Nephron (organoid): ENCODE data around the gene PYGB.

ENCODE experiments used
- H3K27ac Mint-ChIP-seq, 3 experiments: 2 replicates each; pipeline ENCODE4 v1.8.0; 2020; ENCODE audit warnings: mixed read lengths in 3 of 3, mild to moderate bottlenecking in 2 of 3, moderate library complexity in 1 of 3
- H3K27me3 Mint-ChIP-seq: 2 replicates; pipeline ENCODE4 v1.8.0; 2021; ENCODE audit warnings: low read depth, mild to moderate bottlenecking, moderate library complexity, mixed read lengths
- H3K36me3 Mint-ChIP-seq: 2 replicates; pipeline ENCODE4 v1.8.0; 2020; ENCODE audit warnings: low read depth, mixed read lengths
- H3K4me1 Mint-ChIP-seq: 2 replicates; pipeline ENCODE4 v1.8.0; 2020; ENCODE audit warnings: mixed read lengths
- H3K4me3 Mint-ChIP-seq, 3 experiments: 2 replicates each; pipeline ENCODE4 v1.8.0; 2020; ENCODE audit warnings: mild to moderate bottlenecking in 3 of 3, mixed read lengths in 3 of 3, moderate library complexity in 2 of 3
- H3K9me3 Mint-ChIP-seq: 2 replicates; pipeline ENCODE4 v1.8.0; 2020; ENCODE audit warnings: mixed read lengths
- TF ChIP-seq, protein P1 (sequence below), 3 experiments: fragments of 200-600 bp; sonication (generic); IDR thresholded peaks; one replicate each; pipeline ENCODE4 v1.5.0; 2021; ENCODE audit warnings: antibody characterized with exemption in 3 of 3; ENCODE audit not compliant: unreplicated experiment in 3 of 3

The PYGB gene

DNA sequence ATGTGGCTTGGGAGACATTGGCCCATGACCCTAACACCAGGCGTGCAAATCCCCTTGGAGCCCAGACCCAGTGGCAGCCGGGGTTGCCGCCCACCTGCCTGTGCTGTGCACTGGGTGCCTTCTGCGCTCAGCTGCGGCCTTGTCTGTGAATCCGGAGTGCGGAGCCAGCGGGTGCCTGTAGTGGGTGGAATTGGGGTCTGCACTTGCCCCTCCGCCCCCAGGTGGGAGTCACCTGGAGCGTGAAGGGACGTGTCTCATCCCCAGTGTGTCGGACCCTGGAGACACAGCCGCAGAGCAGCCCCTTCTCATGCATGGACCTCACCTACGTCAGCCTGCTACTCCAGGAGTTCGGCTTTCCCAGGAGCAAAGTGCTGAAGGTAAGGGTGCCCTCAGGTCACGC, 22.9 kb upstream of the PYGB start:
- H3K4me1 Mint-ChIP-seq = peaks cover 7% of the 10 kb centered on the region
- H3K9me3 Mint-ChIP-seq = no peaks in the 10 kb centered on the region
- no peaks in the 10 kb centered on the region for H3K27me3 Mint-ChIP-seq
- H3K4me3 Mint-ChIP-seq = no peak overlapping the region
- TF ChIP-seq, protein P1, sequence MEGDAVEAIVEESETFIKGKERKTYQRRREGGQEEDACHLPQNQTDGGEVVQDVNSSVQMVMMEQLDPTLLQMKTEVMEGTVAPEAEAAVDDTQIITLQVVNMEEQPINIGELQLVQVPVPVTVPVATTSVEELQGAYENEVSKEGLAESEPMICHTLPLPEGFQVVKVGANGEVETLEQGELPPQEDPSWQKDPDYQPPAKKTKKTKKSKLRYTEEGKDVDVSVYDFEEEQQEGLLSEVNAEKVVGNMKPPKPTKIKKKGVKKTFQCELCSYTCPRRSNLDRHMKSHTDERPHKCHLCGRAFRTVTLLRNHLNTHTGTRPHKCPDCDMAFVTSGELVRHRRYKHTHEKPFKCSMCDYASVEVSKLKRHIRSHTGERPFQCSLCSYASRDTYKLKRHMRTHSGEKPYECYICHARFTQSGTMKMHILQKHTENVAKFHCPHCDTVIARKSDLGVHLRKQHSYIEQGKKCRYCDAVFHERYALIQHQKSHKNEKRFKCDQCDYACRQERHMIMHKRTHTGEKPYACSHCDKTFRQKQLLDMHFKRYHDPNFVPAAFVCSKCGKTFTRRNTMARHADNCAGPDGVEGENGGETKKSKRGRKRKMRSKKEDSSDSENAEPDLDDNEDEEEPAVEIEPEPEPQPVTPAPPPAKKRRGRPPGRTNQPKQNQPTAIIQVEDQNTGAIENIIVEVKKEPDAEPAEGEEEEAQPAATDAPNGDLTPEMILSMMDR (IDR thresholded peaks at IDR 0.05; ENCODE audit: unreplicated experiment in 3 of 3) = no peak
- no peak overlapping the region for H3K27ac Mint-ChIP-seq
- H3K36me3 Mint-ChIP-seq = no peaks in the 10 kb centered on the region

DNA sequence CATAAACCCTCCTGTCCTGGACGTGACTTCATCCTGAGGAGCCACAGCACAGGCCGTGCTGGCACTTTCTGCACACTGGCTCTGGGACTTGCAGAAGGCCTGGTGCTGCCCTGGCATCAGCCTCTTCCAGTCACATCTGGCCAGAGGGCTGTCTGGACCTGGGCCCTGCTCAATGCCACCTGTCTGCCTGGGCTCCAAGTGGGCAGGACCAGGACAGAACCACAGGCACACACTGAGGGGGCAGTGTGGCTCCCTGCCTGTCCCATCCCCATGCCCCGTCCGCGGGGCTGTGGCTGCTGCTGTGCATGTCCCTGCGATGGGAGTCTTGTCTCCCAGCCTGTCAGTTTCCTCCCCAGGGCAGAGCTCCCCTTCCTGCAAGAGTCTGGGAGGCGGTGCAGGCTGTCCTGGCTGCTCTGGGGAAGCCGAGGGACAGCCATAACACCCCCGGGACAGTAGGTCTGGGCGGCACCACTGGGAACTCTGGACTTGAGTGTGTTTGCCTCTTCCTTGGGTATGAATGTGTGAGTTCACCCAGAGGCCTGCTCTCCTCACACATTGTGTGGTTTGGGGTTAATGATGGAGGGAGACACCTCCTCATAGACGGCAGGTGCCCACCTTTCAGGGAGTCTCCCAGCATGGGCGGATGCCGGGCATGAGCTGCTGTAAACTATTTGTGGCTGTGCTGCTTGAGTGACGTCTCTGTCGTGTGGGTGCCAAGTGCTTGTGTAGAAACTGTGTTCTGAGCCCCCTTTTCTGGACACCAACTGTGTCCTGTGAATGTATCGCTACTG, 22.0 kb upstream of the PYGB start:
- Mint-ChIP-seq H3K4me3 (no peak overlapping the region), H3K9me3 (no peaks in the 10 kb centered on the region), H3K4me1 (peaks cover 12% of the 10 kb centered on the region), H3K27me3 (no peaks in the 10 kb centered on the region), H3K36me3 (no peaks in the 10 kb centered on the region), H3K27ac (no peak overlapping the region)
- TF ChIP-seq, protein P1 (IDR thresholded peaks at IDR 0.05; ENCODE audit: unreplicated experiment in 3 of 3) = no peak

DNA sequence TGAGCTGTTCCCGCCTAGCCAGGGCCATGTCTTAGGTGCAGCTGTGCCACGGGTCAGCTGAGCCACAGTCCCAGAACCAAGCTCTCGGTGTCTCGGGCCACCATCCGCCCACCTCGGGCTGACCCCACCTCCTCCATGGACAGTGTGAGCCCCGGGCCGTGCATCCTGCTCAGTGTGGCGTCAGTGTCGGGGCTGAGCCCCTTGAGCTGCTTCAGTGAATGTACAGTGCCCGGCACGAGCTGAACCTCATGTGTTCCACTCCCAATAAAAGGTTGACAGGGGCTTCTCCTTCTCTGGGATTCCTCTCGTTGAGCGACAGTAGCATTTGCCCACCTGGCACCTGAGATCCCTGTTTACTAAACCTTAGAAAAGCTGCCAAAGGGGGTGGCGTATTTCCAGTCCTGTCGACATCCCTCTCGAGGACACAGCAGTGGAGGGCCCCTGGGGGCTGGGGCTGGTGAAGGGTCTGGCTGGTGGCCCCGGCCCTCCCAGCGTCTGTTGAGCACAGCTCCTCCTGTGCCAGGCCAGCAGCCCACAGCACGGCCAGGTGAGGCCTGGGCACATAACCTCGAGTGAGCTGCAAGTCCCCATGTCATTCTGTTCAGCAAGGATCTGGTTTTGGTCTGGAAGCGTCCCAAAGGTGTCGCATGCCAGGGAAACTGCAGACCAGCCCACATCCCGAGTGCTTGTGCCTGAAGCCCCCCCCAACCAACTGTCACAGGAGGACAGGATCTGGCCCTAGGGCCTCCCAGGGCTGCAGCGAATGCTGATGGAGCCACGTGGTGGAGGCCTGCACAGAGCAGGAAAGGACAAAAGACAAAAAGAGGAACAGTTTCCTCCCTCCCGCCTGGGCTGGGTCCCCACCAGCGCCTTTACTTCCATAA, 21.2 kb upstream of the PYGB start:
- Mint-ChIP-seq H3K36me3 (no peaks in the 10 kb centered on the region), H3K4me1 (peaks cover 12% of the 10 kb centered on the region)
- TF ChIP-seq, protein P1 (IDR thresholded peaks at IDR 0.05; ENCODE audit: unreplicated experiment in 3 of 3) = no peak

DNA sequence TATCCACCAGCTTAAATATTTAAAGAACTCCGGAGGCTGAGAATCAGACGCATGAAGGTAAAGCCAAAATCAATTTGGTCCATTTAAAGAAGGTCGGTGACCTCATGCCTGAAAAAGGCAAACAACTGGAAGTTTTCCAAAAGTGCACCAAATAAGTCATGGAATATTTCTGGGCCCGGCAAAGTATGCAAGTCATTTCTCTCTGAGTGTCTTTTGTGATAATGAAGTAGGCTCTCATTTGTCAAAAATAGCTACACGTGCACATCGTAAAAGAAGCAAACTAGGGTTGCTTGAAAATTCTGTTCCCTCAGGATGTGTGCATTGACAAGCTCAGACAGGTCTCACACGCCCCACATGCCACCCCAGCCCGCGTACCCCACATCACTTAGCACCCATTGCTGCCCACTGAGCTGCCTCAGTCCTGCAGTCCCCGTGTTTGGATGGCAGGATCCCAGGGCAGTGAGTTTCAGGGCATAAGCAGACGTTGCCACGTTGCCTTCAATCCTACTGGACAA, 20.5 kb upstream of the PYGB start:
- no peaks in the 10 kb centered on the region for H3K27me3 Mint-ChIP-seq
- TF ChIP-seq, protein P1 (IDR thresholded peaks at IDR 0.05; ENCODE audit: unreplicated experiment in 3 of 3) = no peak
- H3K9me3 Mint-ChIP-seq = no peaks in the 10 kb centered on the region
- H3K4me1 Mint-ChIP-seq = peaks cover 12% of the 10 kb centered on the region
- no peaks in the 10 kb centered on the region for H3K36me3 Mint-ChIP-seq
- no peak overlapping the region for H3K4me3 Mint-ChIP-seq
- no peak overlapping the region for H3K27ac Mint-ChIP-seq

More for the DNA sequence above, 21.2 kb upstream of the PYGB start:
- Mint-ChIP-seq H3K4me3 (no peak overlapping the region), H3K9me3 (no peaks in the 10 kb centered on the region), H3K27ac (no peak overlapping the region), H3K27me3 (no peaks in the 10 kb centered on the region)

DNA sequence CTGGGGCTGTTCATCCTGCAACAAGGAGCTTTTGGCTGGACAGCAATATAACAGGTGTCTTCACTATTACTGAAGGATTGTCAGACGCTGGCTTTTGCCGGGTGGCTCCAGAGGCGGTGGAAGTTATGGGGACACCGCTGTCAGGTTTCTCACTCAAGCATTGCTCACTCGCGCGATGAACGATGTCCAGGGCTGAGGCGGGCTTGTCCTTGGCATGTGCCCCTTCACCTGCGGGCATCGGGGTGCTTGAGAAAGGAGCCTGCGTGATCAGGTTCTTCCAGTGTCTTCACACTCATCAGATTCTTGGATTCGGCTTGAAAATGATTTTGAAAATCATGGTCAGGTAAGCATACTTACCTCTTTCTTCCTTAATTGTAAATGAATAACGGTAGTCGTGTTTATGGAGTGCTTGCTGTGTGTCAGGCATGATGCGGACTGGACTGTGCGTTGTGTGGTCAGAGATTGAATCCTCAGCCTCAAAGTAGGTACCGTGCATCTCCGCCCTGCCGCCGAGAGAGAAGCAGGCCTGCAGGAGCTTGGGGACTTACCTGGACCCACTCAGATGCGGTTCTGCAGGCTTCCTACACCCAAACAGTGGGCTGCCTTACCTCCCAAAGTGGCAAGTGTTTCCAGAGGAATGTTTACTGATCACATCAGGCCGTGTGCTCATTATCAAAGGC, 18.3 kb upstream of the PYGB start:
- Mint-ChIP-seq H3K4me3 (no peak overlapping the region), H3K36me3 (no peaks in the 10 kb centered on the region), H3K27me3 (no peaks in the 10 kb centered on the region), H3K9me3 (no peaks in the 10 kb centered on the region), H3K4me1 (peaks cover 30% of the 10 kb centered on the region), H3K27ac (no peak overlapping the region)
- TF ChIP-seq, protein P1 (IDR thresholded peaks at IDR 0.05; ENCODE audit: unreplicated experiment in 3 of 3) = no peak
